Measurements from ENCODE around the gene MBD6. TPM values are rescaled to one million over a fixed set of nuclear protein-coding genes. Genes with fewer than 3 reads are reported as not detected.

Gene MBD6
- total RNA-seq, 1 experiment from 2014 or later, result 140 TPM

DNA sequence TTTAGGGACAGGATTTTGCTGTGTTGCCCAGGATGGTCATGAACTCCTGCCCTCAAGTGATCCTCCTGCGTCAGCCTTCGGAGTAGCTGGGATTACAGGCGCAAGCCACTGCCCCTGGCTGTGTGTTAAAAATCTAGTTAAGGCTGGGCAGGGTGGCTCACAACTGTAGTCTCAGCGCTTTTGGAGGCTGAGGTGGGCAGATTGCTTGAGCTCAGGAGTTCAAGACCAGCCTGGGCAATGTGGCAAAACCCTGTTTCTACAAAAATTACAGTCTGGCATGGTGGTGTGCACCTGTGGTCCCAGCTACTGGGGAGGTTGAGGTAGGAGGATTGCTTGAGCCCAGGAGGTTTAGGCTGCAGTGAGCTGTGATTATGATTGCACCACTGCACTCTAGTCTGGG lies 11.5 kb upstream of the MBD6 start:
- intact Hi-C loops (cut with micrococcal nuclease; ENCODE audit: unreplicated experiment), result no loop called here
- DNase-seq (ENCODE audit: low spot score), result no peak
- ChIA-PET POLR2A (ENCODE audit: low non-redundant PET) (interaction anchor here (0.7 kb wide), 1 partner anchor 13 kb away, joined by 5 read pairs; no protein-coding TSS in a partner anchor), CTCF (no interaction called here)
- TF ChIP-seq EZH2 (IDR thresholded peaks at IDR 0.05; ENCODE audit: borderline replicate concordance, low read depth, low read length, poor library complexity, severe bottlenecking), result no peak
- TF ChIP-seq CTCF (conservative IDR thresholded peaks at IDR 0.05; ENCODE audit: low read depth, low read length), result no peak
- H3K36me3 ChIP-seq (ENCODE audit: insufficient read depth, low read length, poor library complexity, severe bottlenecking), result peaks cover 77% of the 10 kb centered on the region
- BruUV-seq (replicated peaks), result no TSS peak
- H3K27ac ChIP-seq (ENCODE audit: low read depth, low read length, poor library complexity, severe bottlenecking), result no peak overlapping the region
- H3K9me3 ChIP-seq (ENCODE audit: low read depth, low read length, poor library complexity, severe bottlenecking), result no peaks in the 10 kb centered on the region
- peaks cover 6% of the 10 kb centered on the region for H3K4me1 ChIP-seq (ENCODE audit: insufficient read depth, low read length, poor library complexity, severe bottlenecking)
- no peaks in the 10 kb centered on the region for H3K27me3 ChIP-seq (replicated peaks; ENCODE audit: insufficient read depth, low read depth, low read length, poor library complexity)
- H3K4me3 ChIP-seq (ENCODE audit: low read depth, low read length, poor library complexity, severe bottlenecking), result no peak overlapping the region

GRCh38 chr12:57511588-57512325 lies 10.9 kb upstream of the MBD6 start:
- peaks cover 6% of the 10 kb centered on the region for H3K4me1 ChIP-seq (ENCODE audit: insufficient read depth, low read length, poor library complexity, severe bottlenecking)
- H3K4me3 ChIP-seq (ENCODE audit: low read depth, low read length, poor library complexity, severe bottlenecking), result no peak overlapping the region
- H3K27ac ChIP-seq (ENCODE audit: low read depth, low read length, poor library complexity, severe bottlenecking), result no peak overlapping the region
- peaks cover 78% of the 10 kb centered on the region for H3K36me3 ChIP-seq (ENCODE audit: insufficient read depth, low read length, poor library complexity, severe bottlenecking)
- H3K27me3 ChIP-seq (replicated peaks; ENCODE audit: insufficient read depth, low read depth, low read length, poor library complexity), result no peaks in the 10 kb centered on the region
- no peaks in the 10 kb centered on the region for H3K9me3 ChIP-seq (ENCODE audit: low read depth, low read length, poor library complexity, severe bottlenecking)
- intact Hi-C loops (cut with micrococcal nuclease; ENCODE audit: unreplicated experiment), result no loop called here
- ChIA-PET CTCF (no interaction called here), POLR2A (ENCODE audit: low non-redundant PET) (interaction anchor here (0.7 kb wide), 1 partner anchor 12 kb away, joined by 5 read pairs; no protein-coding TSS in a partner anchor)
- no peak for TF ChIP-seq CTCF (conservative IDR thresholded peaks at IDR 0.05; ENCODE audit: low read depth, low read length)
- TF ChIP-seq EZH2 (IDR thresholded peaks at IDR 0.05; ENCODE audit: borderline replicate concordance, low read depth, low read length, poor library complexity, severe bottlenecking), result no peak
- DNase-seq (ENCODE audit: low spot score), result no peak
- no TSS peak for BruUV-seq (replicated peaks)

- DNase-seq (ENCODE audit: low spot score), result no peak
- no TSS peak for BruUV-seq (replicated peaks)
- Histone ChIP-seq H3K27me3 (replicated peaks; ENCODE audit: insufficient read depth, low read depth, low read length, poor library complexity) (no peaks in the 10 kb centered on the region), H3K4me3 (ENCODE audit: low read depth, low read length, poor library complexity, severe bottlenecking) (no peak overlapping the region), H3K36me3 (ENCODE audit: insufficient read depth, low read length, poor library complexity, severe bottlenecking) (peaks cover 87% of the 10 kb centered on the region), H3K27ac (ENCODE audit: low read depth, low read length, poor library complexity, severe bottlenecking) (no peak overlapping the region), H3K9me3 (ENCODE audit: low read depth, low read length, poor library complexity, severe bottlenecking) (no peaks in the 10 kb centered on the region), H3K4me1 (ENCODE audit: insufficient read depth, low read length, poor library complexity, severe bottlenecking) (peaks cover 11% of the 10 kb centered on the region)
- intact Hi-C loops (cut with micrococcal nuclease; ENCODE audit: unreplicated experiment), result no loop called here
- TF ChIP-seq EZH2 (IDR thresholded peaks at IDR 0.05; ENCODE audit: borderline replicate concordance, low read depth, low read length, poor library complexity, severe bottlenecking) (no peak), CTCF (conservative IDR thresholded peaks at IDR 0.05; ENCODE audit: low read depth, low read length) (no peak)
- ChIA-PET POLR2A (ENCODE audit: low non-redundant PET) (no interaction called here), CTCF (no interaction called here)
These were observed 10.0 kb upstream of the MBD6 start for GRCh38 chr12:57512665-57513064.

All from A673 (cell line).